Vagina (tissue), 2 donors: ENCODE data around the gene TEX50. TPM values are rescaled to one million over a fixed set of nuclear protein-coding genes. Genes with fewer than 3 reads are reported as not detected.
"Not testable (repeated sequence)": the region's sequence is repeated elsewhere in the genome, so short reads cannot be mapped to it uniquely, and the experiment has no call there.

Experiments
- DNase-seq, 2 donors: peaks; one replicate each; pipeline ENCODE4 v3.0.0-alpha.2; 2017; ENCODE audit errors: extremely low spot score in 2 of 2
- H3K27ac ChIP-seq: fragments of 200-600 bp; sonication (generic); one replicate; pipeline ENCODE4 v1.5.1; 2019
- H3K27me3 ChIP-seq: fragments of 200-600 bp; sonication (generic); one replicate; pipeline ENCODE4 v1.5.1; 2019
- H3K36me3 ChIP-seq, 2 donors: fragments of 200-600 bp; sonication (generic); one replicate each; pipeline ENCODE4 v1.5.1; 2017 to 2019
- H3K4me1 ChIP-seq: fragments of 200-600 bp; sonication (generic); one replicate; pipeline ENCODE4 v1.5.1; 2019
- H3K4me3 ChIP-seq, 2 donors: fragments of 200-600 bp; sonication (generic); 1 replicate in 1 of 2; 2 replicates in 1 of 2; pipeline ENCODE4 v1.5.1; 2016 to 2019
- H3K9me3 ChIP-seq: fragments of 200-600 bp; sonication (generic); one replicate; pipeline ENCODE4 v1.5.1; 2019
- POLR2A ChIP-seq, 2 donors: fragments of 450-650 bp; IDR thresholded peaks; one replicate each; pipeline ENCODE4 v1.6.1; 2017; ENCODE audit warnings: antibody characterized with exemption in 2 of 2, mild to moderate bottlenecking in 2 of 2, moderate library complexity in 2 of 2
- POLR2AphosphoS5 ChIP-seq, 2 donors: sonication (generic); formaldehyde crosslinking; IDR thresholded peaks; one replicate each; pipeline ENCODE4 v1.9.0; 2017; ENCODE audit warnings: antibody characterized with exemption in 2 of 2, mild to moderate bottlenecking in 2 of 2, low read depth in 1 of 2; ENCODE audit not compliant: insufficient read depth in 1 of 2
- intact Hi-C: fragments of 100-400 bp; cut with DNase I; formaldehyde crosslinking; loops from one replicate; pipeline ENCODE4 v1.15.1; 2023
- total RNA-seq: library from RNA; depleted of rRNA; stranded (reverse); fragments of >200 nt; gene quantifications from one replicate; pipeline ENCODE4 v1.2.3, GENCODE V29; 2016
- TF ChIP-seq, protein P1 (sequence below), 3 experiments: fragments of 450-650 bp in 2 of 3; fragments of 200-600 bp in 1 of 3; sonication (generic) in 1 of 3; IDR thresholded peaks; one replicate each; pipeline ENCODE4 v1.5.1; 2017 to 2019; ENCODE audit warnings: antibody characterized with exemption in 3 of 3, mild to moderate bottlenecking in 2 of 3, moderate library complexity in 2 of 3

The TEX50 gene
- total RNA-seq, 1 donor from 2014 or later = not detected

DNA sequence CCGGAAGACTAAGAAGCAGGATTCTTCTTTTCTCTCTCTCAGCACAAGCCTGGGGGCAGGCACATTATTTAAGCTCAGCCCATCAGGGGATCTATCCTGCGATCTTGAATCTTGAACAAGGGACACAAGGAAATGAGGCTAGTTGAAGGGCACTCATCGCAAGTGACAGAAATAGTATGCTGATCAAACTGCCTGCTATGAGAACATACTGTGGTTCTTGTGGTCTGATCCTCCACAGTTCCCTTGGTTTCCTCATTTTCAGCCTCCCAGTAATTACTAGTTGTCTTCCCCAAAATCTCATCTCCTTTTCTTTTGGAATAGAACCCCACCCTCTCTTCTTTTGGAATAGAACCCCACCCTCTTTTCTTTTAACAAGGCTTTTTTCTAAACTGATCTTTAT is 28.0 kb downstream of the TEX50 start:
- Histone ChIP-seq H3K4me3 (no peak overlapping the region), H3K9me3 (no peaks in the 10 kb centered on the region), H3K27ac (no peak overlapping the region), H3K27me3 (no peaks in the 10 kb centered on the region), H3K4me1 (no peaks in the 10 kb centered on the region), H3K36me3 (no peaks in the 10 kb centered on the region)
- TF ChIP-seq, protein P1, sequence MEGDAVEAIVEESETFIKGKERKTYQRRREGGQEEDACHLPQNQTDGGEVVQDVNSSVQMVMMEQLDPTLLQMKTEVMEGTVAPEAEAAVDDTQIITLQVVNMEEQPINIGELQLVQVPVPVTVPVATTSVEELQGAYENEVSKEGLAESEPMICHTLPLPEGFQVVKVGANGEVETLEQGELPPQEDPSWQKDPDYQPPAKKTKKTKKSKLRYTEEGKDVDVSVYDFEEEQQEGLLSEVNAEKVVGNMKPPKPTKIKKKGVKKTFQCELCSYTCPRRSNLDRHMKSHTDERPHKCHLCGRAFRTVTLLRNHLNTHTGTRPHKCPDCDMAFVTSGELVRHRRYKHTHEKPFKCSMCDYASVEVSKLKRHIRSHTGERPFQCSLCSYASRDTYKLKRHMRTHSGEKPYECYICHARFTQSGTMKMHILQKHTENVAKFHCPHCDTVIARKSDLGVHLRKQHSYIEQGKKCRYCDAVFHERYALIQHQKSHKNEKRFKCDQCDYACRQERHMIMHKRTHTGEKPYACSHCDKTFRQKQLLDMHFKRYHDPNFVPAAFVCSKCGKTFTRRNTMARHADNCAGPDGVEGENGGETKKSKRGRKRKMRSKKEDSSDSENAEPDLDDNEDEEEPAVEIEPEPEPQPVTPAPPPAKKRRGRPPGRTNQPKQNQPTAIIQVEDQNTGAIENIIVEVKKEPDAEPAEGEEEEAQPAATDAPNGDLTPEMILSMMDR (IDR thresholded peaks at IDR 0.05) = no peak
- no peak for TF ChIP-seq POLR2AphosphoS5 (IDR thresholded peaks at IDR 0.05; ENCODE audit: insufficient read depth in 1 of 2, low read depth in 1 of 2)
- TF ChIP-seq POLR2A (IDR thresholded peaks at IDR 0.05) = no peak
- DNase-seq = no peak
- intact Hi-C loops = no loop called here

DNA sequence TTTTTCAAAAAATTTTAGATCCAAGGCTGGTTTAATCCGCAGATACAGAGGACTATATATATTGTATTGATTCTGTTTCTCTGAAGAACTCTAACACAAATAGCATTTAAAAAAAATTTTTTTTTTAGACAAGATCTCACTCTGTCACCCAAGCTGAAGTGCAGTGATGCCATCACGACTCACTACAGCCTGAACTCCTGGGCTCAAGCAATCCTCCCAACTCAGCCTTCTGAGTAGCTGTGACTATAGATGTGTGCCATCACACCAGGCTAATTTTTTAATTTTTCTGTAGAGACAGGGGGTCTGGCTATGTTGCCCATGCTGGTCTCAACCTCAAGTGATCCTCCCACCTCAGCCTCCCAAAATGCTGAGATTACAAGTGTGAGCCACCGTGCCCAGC is 31.5 kb downstream of the TEX50 start:
- no peak overlapping the region for H3K4me3 ChIP-seq
- no peak overlapping the region for H3K27ac ChIP-seq
- intact Hi-C loops = no loop called here
- TF ChIP-seq, protein P1 (IDR thresholded peaks at IDR 0.05) = no peak
- TF ChIP-seq POLR2A (IDR thresholded peaks at IDR 0.05) = no peak
- no peak for TF ChIP-seq POLR2AphosphoS5 (IDR thresholded peaks at IDR 0.05; ENCODE audit: insufficient read depth in 1 of 2, low read depth in 1 of 2)
- H3K9me3 ChIP-seq = no peaks in the 10 kb centered on the region
- H3K4me1 ChIP-seq = peaks cover 9% of the 10 kb centered on the region
- no peaks in the 10 kb centered on the region for H3K36me3 ChIP-seq
- no peaks in the 10 kb centered on the region for H3K27me3 ChIP-seq
- no peak for DNase-seq

DNA sequence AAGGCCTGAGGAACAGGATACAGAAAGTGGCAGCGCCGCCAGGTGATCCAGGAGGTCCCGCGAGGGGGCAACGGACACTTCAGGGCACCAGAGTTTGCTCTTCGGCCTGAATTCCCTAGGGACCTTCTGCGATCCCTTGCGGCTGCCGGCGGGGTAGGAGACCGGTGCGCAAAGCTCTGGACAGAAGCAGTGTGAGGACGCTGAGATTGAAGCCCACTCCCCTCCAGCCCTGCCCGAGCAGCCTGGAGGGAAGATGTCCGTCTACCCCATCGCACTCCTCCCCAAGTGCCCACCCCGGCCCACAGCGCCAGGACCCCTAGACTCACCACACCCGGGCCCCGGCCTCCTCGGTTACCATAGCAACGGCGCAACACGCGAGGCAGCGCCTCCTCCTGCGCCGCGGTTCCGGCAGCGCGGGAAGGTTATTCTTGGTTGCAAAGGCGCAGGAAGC is 34.4 kb downstream of the TEX50 start, which contains the start of gene ANKRD45:
TSS of gene ANKRD45 (minus strand) at position 361 of the 451 bp plus-strand sequence. CDS start 10,433 bp downstream, outside the sequence.
- Histone ChIP-seq H3K9me3 (no peaks in the 10 kb centered on the region), H3K4me1 (peaks cover 9% of the 10 kb centered on the region), H3K4me3 (peak within 1 kb of the TSS; percentile 39 to 41), H3K27ac (no peak within 1 kb of the TSS), H3K36me3 (no peaks in the 10 kb centered on the region), H3K27me3 (no peaks in the 10 kb centered on the region)
- intact Hi-C loops = no loop called here
- TF ChIP-seq POLR2AphosphoS5 (IDR thresholded peaks at IDR 0.05; ENCODE audit: insufficient read depth in 1 of 2, low read depth in 1 of 2) (no peak), POLR2A (IDR thresholded peaks at IDR 0.05) (no peak)
- TF ChIP-seq, protein P1 (IDR thresholded peaks at IDR 0.05) = no peak
- DNase-seq = no peak

DNA sequence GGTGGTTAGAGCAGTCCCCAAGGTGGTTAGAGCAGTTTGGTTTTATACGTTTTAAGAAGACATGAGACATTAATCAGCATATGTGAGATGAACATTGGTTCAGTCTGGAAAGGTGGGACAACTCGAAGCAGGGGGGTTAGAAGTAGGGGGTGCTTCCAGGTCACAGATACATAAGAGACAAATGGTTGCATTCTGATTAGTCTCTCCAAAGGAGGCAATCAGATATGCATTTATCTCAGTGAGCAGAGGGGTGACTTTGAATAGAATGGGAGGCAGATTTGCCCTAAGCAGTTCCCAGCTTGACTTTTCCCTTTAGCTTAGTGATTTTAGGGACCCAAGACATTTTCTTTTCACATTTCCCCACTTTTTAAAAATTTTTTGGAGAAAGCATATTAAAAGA is 39.4 kb downstream of the TEX50 start:
- H3K36me3 ChIP-seq, H3K27me3 ChIP-seq, H3K4me3 ChIP-seq, DNase-seq, H3K4me1 ChIP-seq, H3K9me3 ChIP-seq, H3K27ac ChIP-seq, intact Hi-C loops: not testable (repeated sequence)

DNA sequence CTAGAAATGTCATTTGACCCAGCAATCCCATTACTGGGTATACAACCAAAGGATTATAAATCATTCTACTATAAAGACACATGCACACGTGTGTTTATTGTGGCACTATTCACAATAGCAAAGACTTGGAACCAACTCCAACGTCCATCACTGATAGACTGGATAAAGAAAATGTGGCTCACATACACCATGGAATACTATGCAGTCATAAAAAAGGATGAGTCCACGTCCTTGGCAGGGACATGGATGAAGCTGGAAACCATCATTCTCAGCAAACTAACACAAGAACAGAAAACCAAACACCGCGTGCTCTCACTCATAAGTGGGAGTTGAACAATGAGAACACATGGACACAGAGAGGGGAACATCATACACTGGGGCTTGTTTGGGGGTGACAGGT is 45.0 kb downstream of the TEX50 start:
- DNase-seq, H3K27ac ChIP-seq, H3K4me3 ChIP-seq, H3K27me3 ChIP-seq, intact Hi-C loops, H3K4me1 ChIP-seq, H3K9me3 ChIP-seq, H3K36me3 ChIP-seq: not testable (repeated sequence)

DNA sequence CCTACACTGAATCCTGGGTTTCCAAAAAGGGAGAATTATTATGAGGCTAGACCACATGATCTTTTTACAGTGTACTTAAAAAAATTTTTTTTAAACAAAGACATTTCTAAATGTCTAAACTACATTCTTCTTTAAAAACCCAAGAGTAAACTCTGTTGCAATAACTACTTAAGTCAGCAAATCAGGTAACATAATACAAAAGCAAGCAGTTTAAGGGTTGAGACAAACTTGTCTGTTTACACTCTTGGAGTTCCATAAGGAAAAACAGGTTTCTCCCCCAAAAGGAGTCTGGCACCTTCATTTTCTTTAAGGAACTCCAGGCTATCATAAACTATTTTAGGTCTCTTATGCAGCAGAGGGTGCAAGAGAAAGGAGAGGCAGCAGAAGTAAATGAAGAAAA is 47.0 kb downstream of the TEX50 start:
- no peaks in the 10 kb centered on the region for H3K9me3 ChIP-seq
- no peaks in the 10 kb centered on the region for H3K27me3 ChIP-seq
- H3K27ac ChIP-seq = no peak overlapping the region
- intact Hi-C loops = no loop called here
- H3K36me3 ChIP-seq = no peaks in the 10 kb centered on the region
- H3K4me3 ChIP-seq = no peak overlapping the region
- DNase-seq = no peak
- TF ChIP-seq POLR2AphosphoS5 (IDR thresholded peaks at IDR 0.05; ENCODE audit: insufficient read depth in 1 of 2, low read depth in 1 of 2) = no peak
- TF ChIP-seq POLR2A (IDR thresholded peaks at IDR 0.05) = no peak
- TF ChIP-seq, protein P1 (IDR thresholded peaks at IDR 0.05) = no peak
- no peaks in the 10 kb centered on the region for H3K4me1 ChIP-seq

DNA sequence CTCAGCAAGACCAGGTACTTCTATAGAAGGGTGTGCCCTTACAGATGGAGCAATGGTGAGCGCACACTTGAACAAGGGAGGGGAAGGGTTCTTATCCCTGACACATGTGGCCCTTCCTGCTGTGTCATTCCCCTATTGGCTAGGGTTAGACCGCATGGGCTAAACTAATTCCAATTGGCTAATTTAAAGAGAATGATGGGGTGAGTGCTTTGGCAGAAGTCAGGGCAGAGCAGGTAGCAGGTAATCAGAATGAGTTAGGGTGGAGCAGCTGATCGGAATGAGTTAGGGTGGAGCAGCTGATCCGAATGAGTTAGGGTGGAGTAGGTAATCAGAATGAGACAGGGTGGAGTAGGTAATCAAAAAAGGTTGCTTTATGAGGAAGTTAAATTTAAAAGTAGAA is 48.7 kb downstream of the TEX50 start:
- DNase-seq, H3K9me3 ChIP-seq, H3K4me3 ChIP-seq, intact Hi-C loops, H3K27ac ChIP-seq, H3K36me3 ChIP-seq, H3K4me1 ChIP-seq, H3K27me3 ChIP-seq: not testable (repeated sequence)

DNA sequence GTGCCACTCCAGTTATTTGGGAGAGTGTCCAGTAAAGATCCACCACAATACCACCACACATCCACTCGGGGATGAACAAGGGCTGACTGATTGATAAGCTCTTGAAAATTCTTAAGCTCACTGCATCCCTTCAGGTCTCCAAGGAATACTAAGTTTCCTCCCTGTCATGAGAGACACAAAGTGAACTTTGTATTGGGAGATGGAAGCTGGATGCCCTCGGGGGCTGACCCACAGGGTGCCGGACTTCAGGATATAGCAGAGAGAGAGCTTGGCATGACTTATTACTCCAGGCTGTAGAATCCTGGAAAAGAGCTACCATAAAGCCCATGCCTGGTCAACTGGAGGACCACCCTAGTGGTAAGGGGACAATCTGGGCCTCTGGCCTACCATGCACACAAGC is 50.0 kb downstream of the TEX50 start:
- H3K27ac ChIP-seq, H3K4me3 ChIP-seq, H3K27me3 ChIP-seq, H3K36me3 ChIP-seq, DNase-seq, H3K9me3 ChIP-seq, intact Hi-C loops, H3K4me1 ChIP-seq: not testable (repeated sequence)
